Measurements from ENCODE around the gene HSPA12A.

DNA sequence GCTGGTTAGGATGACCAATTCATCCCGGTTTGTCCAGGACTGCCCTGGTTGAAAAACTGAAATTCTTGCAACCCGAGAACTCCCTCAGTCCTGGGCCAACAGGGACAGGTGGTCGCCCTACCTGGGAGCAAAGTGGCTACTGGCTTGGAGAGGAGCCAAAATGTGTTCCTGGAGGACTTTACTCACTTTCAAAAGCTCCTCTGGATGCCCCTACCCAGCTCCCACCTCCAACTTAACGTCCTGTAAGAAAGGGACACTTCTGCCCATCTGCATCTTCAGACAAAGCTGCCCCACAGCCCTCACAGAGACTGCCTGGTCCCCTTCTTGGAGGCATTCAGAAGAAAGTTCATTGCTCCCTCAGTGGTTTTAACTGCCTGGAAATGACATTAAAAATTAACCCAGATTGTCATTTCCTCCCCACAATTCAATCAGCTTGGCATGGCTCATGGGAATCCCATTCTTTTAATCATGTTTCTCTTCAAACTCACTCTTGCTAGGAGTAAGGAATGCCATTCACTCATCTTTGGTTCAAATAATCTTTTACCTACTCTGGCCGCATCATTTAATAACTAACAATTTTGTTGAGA lies 24.0 kb upstream of the HSPA12A start:
- TF ChIP-seq EP300 (IDR thresholded peaks at IDR 0.05; ENCODE audit: borderline replicate concordance) (no peak), EGR1 (IDR thresholded peaks at IDR 0.05) (no peak), CEBPB (IDR thresholded peaks at IDR 0.05) (no peak), FOXM1 (IDR thresholded peaks at IDR 0.05; ENCODE audit: borderline replicate concordance, low read depth) (no peak)
